CMK (cell line): Measurements from ENCODE around the gene SLC16A5.

ENCODE experiments used
- DNase-seq: peaks from one replicate; pipeline ENCODE4 v3.0.0-alpha.2; 2010; ENCODE audit warnings: low read depth

SLC16A5 gene

GRCh38 chr17:75087182-75087557 lies 584 bp upstream of the SLC16A5 start:
- no peak for DNase-seq

GRCh38 chr17:75088465-75089417 lies 987 bp downstream of the SLC16A5 start:
- DNase-seq = no peak

DNA sequence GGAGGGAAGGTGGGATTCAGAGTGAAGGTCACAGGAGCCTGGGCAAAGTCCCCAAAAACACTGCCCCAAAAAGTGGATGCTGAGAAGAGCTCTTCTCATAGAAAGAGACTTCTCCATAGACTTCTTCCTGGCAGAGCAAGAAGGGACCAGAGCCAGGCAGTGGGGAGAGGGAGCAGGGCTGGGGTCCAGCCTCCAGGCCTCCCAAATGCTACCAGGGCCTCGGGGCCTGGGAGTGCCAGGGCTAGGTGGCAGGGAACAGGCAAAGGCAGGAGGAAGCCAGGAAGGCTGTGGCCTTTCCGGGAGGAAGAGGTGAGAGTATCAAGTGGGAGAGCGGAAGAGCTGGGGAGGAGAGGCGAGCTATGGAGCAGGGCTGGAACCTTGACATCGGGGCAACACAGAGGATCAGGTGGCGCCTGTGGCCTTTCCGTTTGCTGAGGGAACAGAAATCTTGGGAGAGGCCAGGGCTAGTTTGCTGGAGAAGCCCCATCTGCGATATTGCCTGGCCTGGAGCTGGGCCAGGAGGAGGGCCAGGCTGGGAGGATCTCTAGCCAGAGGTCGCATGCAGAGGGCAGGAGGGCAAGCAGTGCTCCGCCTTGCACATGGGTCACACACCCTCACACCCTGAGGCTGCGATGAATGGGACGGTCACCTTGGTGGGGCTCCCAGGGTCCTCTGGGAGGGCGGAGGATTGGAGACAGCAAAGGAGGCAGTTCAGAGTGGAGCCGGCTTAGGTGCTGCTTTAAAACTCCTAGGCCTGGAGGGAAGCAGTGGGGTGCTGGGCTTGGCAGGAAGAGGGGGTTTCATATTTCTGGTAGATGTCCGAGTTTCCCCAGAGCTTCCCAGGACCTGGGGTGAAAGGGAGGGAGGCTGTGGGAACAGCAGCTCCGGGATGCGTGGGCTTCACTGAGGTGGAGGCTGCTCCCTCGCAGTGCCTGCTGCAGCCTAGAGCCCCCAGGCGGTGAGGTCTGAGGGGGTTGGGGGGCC lies 3.4 kb downstream of the SLC16A5 start:
- DNase-seq = no peak

DNA sequence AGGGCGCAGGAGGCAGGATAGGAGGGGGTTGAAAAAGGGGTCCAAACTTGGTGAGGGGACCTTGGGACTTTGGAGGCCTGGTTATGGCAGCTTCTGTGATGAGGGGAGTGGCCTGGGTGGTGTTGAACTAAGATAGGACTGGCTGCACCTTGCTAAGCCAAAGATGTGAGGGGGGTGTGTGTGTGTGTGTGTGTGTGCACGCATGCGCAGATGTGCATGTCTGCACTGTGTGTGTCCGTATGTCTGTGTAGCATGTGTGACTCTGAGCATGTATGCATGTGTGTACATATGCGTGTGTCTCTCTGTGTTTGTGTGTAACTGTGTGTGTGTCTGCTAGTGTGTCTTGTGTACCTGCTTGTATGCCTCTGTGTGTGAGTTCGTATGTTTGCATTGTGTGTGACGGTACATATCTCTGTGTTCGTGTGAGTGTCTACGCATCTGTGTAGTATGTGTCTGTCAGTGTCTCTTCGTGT lies 4.1 kb downstream of the SLC16A5 start:
- no peak for DNase-seq

- no peak for DNase-seq
These were observed 5.9 kb downstream of the SLC16A5 start for GRCh38 chr17:75093548-75094158.

DNA sequence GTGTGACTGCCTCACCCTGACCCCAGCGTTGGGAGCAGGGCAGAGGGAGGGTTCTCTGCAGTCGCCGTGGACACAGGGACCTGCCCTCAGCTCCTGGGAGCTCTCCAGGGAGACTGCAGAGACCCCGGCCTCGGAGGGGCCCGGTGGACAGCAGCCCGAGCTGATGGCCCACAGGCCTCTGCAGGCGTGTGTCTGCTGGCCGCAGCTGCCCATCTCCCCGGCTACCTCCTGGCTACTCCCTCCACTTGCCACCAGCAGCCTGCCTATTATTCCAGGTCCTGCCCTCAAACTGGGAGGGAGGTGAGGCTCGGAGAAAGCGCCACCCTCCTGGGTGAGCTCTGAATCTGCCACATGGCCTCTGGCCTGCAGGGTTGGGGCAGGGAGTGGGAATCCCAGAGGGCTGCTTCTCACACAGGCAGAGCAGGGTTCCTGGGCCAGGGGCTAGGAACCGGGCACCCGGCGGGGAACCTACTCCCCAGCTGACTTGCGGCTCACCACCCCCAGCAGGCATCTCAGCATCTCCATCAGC lies 7.2 kb downstream of the SLC16A5 start:
- no peak for DNase-seq

DNA sequence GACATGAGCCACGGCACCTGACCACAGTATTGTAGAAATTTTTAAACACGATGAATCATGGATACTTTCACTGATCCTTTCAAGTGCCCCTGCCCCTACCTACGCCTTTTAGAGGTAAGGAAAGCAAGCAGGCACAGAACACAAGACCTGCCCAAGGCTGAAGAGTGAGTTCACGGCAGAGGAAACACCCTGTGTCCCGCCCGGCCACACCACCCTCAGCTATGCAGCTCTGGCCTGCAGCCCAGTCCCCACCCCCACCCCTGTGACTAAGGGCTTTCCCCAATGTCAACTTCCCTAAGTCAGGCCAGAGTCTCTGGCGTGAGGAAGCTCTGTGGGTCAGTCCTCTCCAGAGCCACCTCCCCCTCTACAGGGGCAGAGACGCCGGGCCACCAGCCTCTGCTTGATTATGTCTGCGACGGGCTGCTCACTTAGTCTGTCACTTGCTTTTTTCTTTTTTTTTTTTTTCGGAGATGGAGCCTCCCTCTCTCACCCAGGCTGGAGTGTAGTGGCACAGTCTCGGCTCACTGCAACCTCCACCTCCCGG lies 8.4 kb downstream of the SLC16A5 start:
- DNase-seq = peak; percentile 86

GRCh38 chr17:75097865-75098264 lies 10.1 kb downstream of the SLC16A5 start:
- no peak for DNase-seq

- DNase-seq = no peak
These were observed 11.1 kb downstream of the SLC16A5 start for GRCh38 chr17:75098861-75099260.

GRCh38 chr17:75099881-75100595 lies 12.3 kb downstream of the SLC16A5 start:
- DNase-seq = no peak

- DNase-seq = no peak
These were observed 14.6 kb downstream of the SLC16A5 start for GRCh38 chr17:75102385-75102821.

GRCh38 chr17:75103601-75104554 lies 16.1 kb downstream of the SLC16A5 start:
- DNase-seq = no peak

- no peak for DNase-seq
These were observed 17.6 kb downstream of the SLC16A5 start for GRCh38 chr17:75105126-75106080.

- no peak for DNase-seq
These were observed 20.4 kb downstream of the SLC16A5 start for GRCh38 chr17:75108193-75108592.

DNA sequence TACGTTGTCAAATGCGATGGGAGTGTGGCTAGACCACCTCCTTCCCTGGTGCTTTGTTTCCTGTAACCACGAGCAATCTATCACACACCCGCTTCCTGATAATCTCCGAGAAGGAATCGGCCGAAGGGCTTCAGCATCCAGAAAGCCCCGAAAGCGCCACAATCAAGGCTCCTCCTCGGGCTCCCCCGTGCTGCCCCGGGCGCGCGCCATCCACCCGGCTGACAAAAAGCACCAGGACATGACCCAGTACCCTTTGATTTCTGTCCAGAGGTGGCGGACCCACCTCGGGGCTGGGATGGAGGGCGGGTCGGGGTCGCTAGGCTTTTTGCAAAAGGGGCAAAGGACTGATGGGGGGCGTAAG lies 21.3 kb downstream of the SLC16A5 start:
- DNase-seq = no peak

DNA sequence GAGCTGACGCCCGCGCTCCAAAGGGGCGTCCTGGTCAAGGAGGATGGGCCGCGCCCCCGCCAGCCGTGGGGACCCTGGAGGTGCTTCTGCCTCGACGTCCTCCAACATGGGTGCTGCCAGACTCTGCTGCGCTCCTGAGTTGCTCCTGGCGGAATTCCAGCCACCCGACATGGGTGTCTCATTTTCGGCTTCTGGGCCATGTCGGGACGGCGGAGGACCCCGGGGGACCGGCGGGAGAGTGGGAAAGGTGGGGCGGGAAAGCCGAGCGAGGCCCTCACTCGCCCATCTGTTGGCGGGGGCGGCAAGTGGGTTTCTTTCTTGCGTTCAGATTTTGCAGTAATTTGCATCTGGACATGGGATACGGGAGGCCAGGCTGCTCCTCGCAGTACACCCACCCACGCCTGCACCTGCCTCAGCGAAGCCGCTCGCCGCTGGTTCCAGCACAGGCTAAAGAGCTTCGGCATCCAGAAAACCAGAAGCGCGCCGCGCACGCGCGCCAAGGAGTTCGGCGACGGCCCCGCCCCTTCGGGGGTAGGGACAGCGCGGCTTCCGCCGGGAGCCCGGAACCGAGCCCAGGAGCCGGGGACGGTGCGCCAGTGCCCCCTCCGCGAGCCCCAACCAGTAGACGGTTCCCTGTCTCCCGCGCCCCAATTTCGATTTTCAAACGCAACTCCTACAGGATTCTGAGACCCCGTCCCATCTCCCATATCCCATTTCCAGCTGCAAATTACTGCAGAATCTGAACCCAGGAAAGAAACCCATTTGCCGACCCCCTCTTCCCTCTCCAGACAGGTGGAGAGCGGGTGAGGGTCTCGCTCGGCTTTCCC lies 21.9 kb downstream of the SLC16A5 start, which contains the start of gene ARMC7:
Gene ARMC7, plus strand, starts transcription at position 563 of the 827 bp plus-strand sequence. CDS start 320 bp downstream, outside the sequence.
- DNase-seq = peak; percentile 76

DNA sequence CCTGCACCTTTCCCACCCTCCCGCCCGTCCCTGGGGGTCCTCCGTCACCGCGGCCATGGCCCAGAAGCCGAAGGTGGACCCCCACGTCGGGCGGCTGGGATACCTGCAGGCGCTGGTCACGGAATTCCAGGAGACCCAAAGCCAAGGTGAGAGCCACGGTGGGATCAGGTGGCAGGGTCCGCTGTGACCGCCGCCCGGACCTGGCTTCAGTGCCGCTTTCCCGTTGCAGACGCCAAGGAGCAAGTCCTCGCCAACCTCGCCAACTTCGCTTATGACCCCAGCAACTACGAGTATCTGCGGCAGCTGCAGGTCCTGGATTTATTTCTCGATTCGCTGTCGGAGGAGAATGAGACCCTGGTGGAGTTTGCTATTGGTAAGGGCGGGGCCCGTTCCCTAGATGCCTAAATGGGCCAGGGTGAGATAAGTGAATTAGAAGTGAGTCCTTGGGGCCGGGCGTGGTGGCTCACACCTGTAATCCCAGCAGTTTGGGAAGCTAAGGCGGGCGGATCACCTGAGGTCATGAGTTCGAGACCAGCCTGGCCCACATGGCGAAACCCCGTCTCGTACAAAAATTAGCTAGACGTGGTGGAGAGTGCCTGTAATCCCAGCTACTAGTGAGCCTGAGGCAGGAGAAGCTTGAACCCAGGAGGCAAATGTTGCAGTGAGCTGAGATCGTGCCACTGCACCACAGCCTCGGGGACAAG lies 22.6 kb downstream of the SLC16A5 start:
- no peak for DNase-seq
